NK-92 (cell line): ENCODE results near the gene WWOX.

Experiments used
- DNase-seq: peaks from one replicate; lab custom pipeline; 2025; ENCODE audit not compliant: unreplicated experiment; lab: John Stamatoyannopoulos, UW

Gene WWOX

GRCh38 chr16:78697426-78697825, 598.0 kb downstream of the WWOX start:
- no peak for DNase-seq

- no peak for DNase-seq
These were observed 604.5 kb downstream of the WWOX start for GRCh38 chr16:78703936-78704335.

- no peak for DNase-seq
These were observed 605.0 kb downstream of the WWOX start for GRCh38 chr16:78704416-78704815.

- DNase-seq: no peak
These were observed 606.2 kb downstream of the WWOX start for GRCh38 chr16:78705694-78706093.

- no peak for DNase-seq
These were observed 607.2 kb downstream of the WWOX start for GRCh38 chr16:78706637-78707036.

- DNase-seq: no peak
These were observed 609.9 kb downstream of the WWOX start for GRCh38 chr16:78709137-78709884.

GRCh38 chr16:78715106-78715505, 615.7 kb downstream of the WWOX start:
- DNase-seq: no peak

- no peak for DNase-seq
These were observed 616.2 kb downstream of the WWOX start for GRCh38 chr16:78715673-78716072.

- no peak for DNase-seq
These were observed 618.7 kb downstream of the WWOX start for GRCh38 chr16:78718141-78718540.

GRCh38 chr16:78720416-78720815, 621.0 kb downstream of the WWOX start:
- no peak for DNase-seq

- no peak for DNase-seq
These were observed 628.1 kb downstream of the WWOX start for GRCh38 chr16:78727536-78727935.

GRCh38 chr16:78729687-78730086, 630.2 kb downstream of the WWOX start:
- no peak for DNase-seq

- no peak for DNase-seq
These were observed 632.3 kb downstream of the WWOX start for GRCh38 chr16:78731785-78732184.

- DNase-seq: no peak
These were observed 633.2 kb downstream of the WWOX start for GRCh38 chr16:78732696-78733095.

GRCh38 chr16:78735337-78735736, 635.9 kb downstream of the WWOX start:
- no peak for DNase-seq

- DNase-seq: no peak
These were observed 638.2 kb downstream of the WWOX start for GRCh38 chr16:78737630-78738029.

- no peak for DNase-seq
These were observed 639.1 kb downstream of the WWOX start for GRCh38 chr16:78738557-78738956.

GRCh38 chr16:78740269-78740668, 640.8 kb downstream of the WWOX start:
- no peak for DNase-seq

GRCh38 chr16:78742501-78743283, 643.2 kb downstream of the WWOX start:
- DNase-seq: no peak

GRCh38 chr16:78743556-78743955, 644.1 kb downstream of the WWOX start:
- no peak for DNase-seq

GRCh38 chr16:78744099-78744498, 644.6 kb downstream of the WWOX start:
- no peak for DNase-seq

- DNase-seq: no peak
These were observed 645.3 kb downstream of the WWOX start for GRCh38 chr16:78744796-78745107.
